Pancreas (tissue), 10 donors: Measurements from ENCODE around the gene MYZAP. TPM values are rescaled to one million over a fixed set of nuclear protein-coding genes. Genes with fewer than 3 reads are reported as not detected.

Source experiments
- ATAC-seq, 4 donors: fragments of 200-7000 bp; cut with Tn5 transposase; one replicate each; pipeline versions ENCODE4 v1.8.0 to v1.9.1; 2020; ENCODE audit warnings: mild to moderate bottlenecking in 4 of 4, moderate library complexity in 4 of 4
- DNase-seq, 6 donors: peaks; one replicate each; pipeline ENCODE4 v3.0.0-alpha.2; 2020
- FAIRE-seq: peaks from 2 replicates; lab custom pipeline; 2012; peaks lifted over from hg19 to GRCh38; lab: Jason Lieb, UNC
- H3K27ac ChIP-seq, 4 donors: fragments of 200-600 bp; sonication (generic); 1 replicate in 3 of 4; 2 replicates in 1 of 4; pipeline versions ENCODE4 v1.5.0 to v1.8.0; 2020
- H3K27me3 ChIP-seq, 4 donors: fragments of 200-600 bp; one replicate each; pipeline ENCODE4 v1.8.0; 2021
- H3K36me3 ChIP-seq, 3 donors: fragments of 200-600 bp; sonication (generic) in 1 of 3; one replicate each; pipeline versions ENCODE4 v1.5.0 to v1.8.0; 2020 to 2021
- H3K4me1 ChIP-seq, 3 donors: fragments of 200-600 bp; one replicate each; pipeline ENCODE4 v1.8.0; 2021
- H3K4me3 ChIP-seq, 4 donors: fragments of 200-600 bp; sonication (generic) in 2 of 4; one replicate each; pipeline versions ENCODE4 v1.5.0 to v1.8.0; 2020 to 2021
- H3K9me3 ChIP-seq, 4 donors: fragments of 200-600 bp; one replicate each; pipeline ENCODE4 v1.8.0; 2021
- CTCF ChIP-seq, 4 donors: fragments of 200-600 bp; sonication (generic) in 3 of 4; IDR thresholded peaks; one replicate each; pipeline versions ENCODE4 v1.5.0 to v1.8.0; 2021; ENCODE audit warnings: antibody characterized with exemption in 4 of 4
- WGBS, 2 donors: extraction: QIAGEN DNeasy Blood & Tissue Kit; methylation state at CpG; one replicate each; pipeline ENCODE4 v1.1.7; 2013; 5-methylcytosine and 5-hydroxymethylcytosine counted together
- intact Hi-C, 3 donors: fragments of 100-400 bp; cut with DNase I; formaldehyde crosslinking; loops; one replicate each; pipeline versions ENCODE4 v1.11.1 to v1.14.2; 2022
- polyA plus RNA-seq, 2 donors: library from polyadenylated mRNA; stranded (reverse); fragments of 200-250 nt; gene quantifications; one replicate each; pipeline ENCODE4 v1.2.3, GENCODE V29; 2013
- total RNA-seq, 6 donors: library from RNA; stranded (reverse); fragmentation: NEBNext Ultra II Directional in 4 of 6; extraction: Animal tissue kit (Norgen Biotek cat#: 25700) in 4 of 6; gene quantifications; one replicate each; pipeline versions ENCODE4 v1.2.1 to v1.2.4, GENCODE V29; 2021 to 2023
- donor health status: healthy with polysubstance abuse.
- donor health status: DM: no; HTN: no; CAD: no; lungs with moderate emphysema.
- donor health status: DM: no; HTN: no; CAD: no.
- donor health status: control.
- donor health status: control.
- donor health status: Bipolar disorder and iron deficiency.
- donor health status: DM: yes; HTN: yes; CAD: no.
- donor health status: DM: no; HTN: no; CAD: no.
- donor health status: DM: no; HTN: no; CAD: no.
- donor health status: DM: yes; HTN: yes; CAD: no.

The MYZAP gene
- total and polyA plus RNA-seq, 8 donors = 5.4 to 13.4 (median 9.4) TPM

DNA sequence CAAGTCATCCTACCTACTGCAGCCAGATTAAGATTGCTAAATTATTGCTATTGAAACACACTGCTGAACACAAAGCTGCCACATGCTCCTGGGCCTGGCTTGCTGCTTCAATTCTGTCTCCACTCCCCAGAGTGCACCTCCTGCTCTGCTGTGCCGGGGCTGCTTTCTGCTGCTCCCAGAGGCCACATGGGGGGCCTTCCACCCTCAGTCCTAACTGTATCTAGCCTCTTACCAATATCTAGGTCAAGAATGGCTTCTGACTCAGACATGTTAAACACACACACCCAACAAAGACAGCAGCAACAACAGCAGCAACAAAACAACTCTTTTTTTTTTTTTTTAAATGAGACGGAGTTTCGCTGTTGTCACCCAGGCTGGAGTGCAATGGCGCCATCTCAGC lies 33.0 kb downstream of the MYZAP start:
- H3K4me3 ChIP-seq = no peak overlapping the region
- H3K27me3 ChIP-seq = no peaks in the 10 kb centered on the region
- FAIRE-seq = no peak
- 95 to 96% methylated on average over 4 of the region's 4 CpGs for WGBS, 2 donors
- peak in 1 of 4 donors; percentile 24 for ATAC-seq
- H3K36me3 ChIP-seq = peaks cover 0 to 51% (median 0%) of the 10 kb centered on the region in 3 donors
- H3K4me1 ChIP-seq = peaks cover 0 to 3% (median 0%) of the 10 kb centered on the region in 3 donors
- intact Hi-C loops = no loop called here
- DNase-seq = no peak
- no peaks in the 10 kb centered on the region for H3K9me3 ChIP-seq
- no peak overlapping the region for H3K27ac ChIP-seq
- TF ChIP-seq CTCF (IDR thresholded peaks at IDR 0.05) = no peak

GRCh38 chr15:57625703-57626448 lies 34.2 kb downstream of the MYZAP start:
- ATAC-seq (no peak), FAIRE-seq (no peak), DNase-seq (no peak)
- no peak overlapping the region for H3K4me3 ChIP-seq
- intact Hi-C loops = no loop called here
- H3K36me3 ChIP-seq = peaks cover 0 to 54% (median 0%) of the 10 kb centered on the region in 3 donors
- H3K27ac ChIP-seq = no peak overlapping the region
- H3K4me1 ChIP-seq = peaks cover 0 to 3% (median 0%) of the 10 kb centered on the region in 3 donors
- H3K9me3 ChIP-seq = no peaks in the 10 kb centered on the region
- 62 to 65% methylated on average over 10 of the region's 10 CpGs for WGBS, 2 donors
- no peak for TF ChIP-seq CTCF (IDR thresholded peaks at IDR 0.05)
- H3K27me3 ChIP-seq = no peaks in the 10 kb centered on the region

GRCh38 chr15:57626713-57627440 lies 35.2 kb downstream of the MYZAP start:
- no peak overlapping the region for H3K27ac ChIP-seq

GRCh38 chr15:57631386-57632110 lies 39.8 kb downstream of the MYZAP start:
- peaks cover 13 to 23% (median 15%) of the 10 kb centered on the region in 3 donors for H3K4me1 ChIP-seq
- TF ChIP-seq CTCF (IDR thresholded peaks at IDR 0.05) = no peak
- ATAC-seq = peak; percentile 41 to 70 (median 60)
- no peaks in the 10 kb centered on the region for H3K9me3 ChIP-seq
- DNase-seq = peak in 2 of 6 donors; percentile 38 to 62
- H3K4me3 ChIP-seq = no peak overlapping the region
- intact Hi-C loops = no loop called here
- 54 to 63% methylated on average over 5 of the region's 5 CpGs for WGBS, 2 donors
- no peaks in the 10 kb centered on the region for H3K27me3 ChIP-seq
- no peak overlapping the region for H3K27ac ChIP-seq
- FAIRE-seq = no peak
- peaks cover 0 to 32% (median 0%) of the 10 kb centered on the region in 3 donors for H3K36me3 ChIP-seq

More at GRCh38 chr15:57626713-57627440, 35.2 kb downstream of the MYZAP start:
- Histone ChIP-seq H3K9me3 (no peaks in the 10 kb centered on the region), H3K36me3 (peaks cover 0 to 48% (median 0%) of the 10 kb centered on the region in 3 donors), H3K4me1 (peaks cover 0 to 3% (median 1%) of the 10 kb centered on the region in 3 donors), H3K27me3 (no peaks in the 10 kb centered on the region), H3K4me3 (no peak overlapping the region)
- DNase-seq (peak in 1 of 6 donors; percentile 37), FAIRE-seq (no peak), ATAC-seq (peak in 2 of 4 donors; percentile 14 to 20)
- intact Hi-C loops = no loop called here
- no peak for TF ChIP-seq CTCF (IDR thresholded peaks at IDR 0.05)
- 50 to 59% methylated on average over 7 to 8 of the region's 8 CpGs for WGBS, 2 donors
